ENCODE results near the gene WBP1L.
"Not testable (repeated sequence)": the region's sequence is repeated elsewhere in the genome, so short reads cannot be mapped to it uniquely, and the experiment has no call there.

WBP1L gene

GRCh38 chr10:102813734-102814452, 70.1 kb downstream of the WBP1L start:
- no peak overlapping the region for H3K4me3 ChIP-seq (ENCODE audit: low read length)
- no peak for TF ChIP-seq ZNF274 (IDR thresholded peaks at IDR 0.05; ENCODE audit: low read depth, low read length)

DNA sequence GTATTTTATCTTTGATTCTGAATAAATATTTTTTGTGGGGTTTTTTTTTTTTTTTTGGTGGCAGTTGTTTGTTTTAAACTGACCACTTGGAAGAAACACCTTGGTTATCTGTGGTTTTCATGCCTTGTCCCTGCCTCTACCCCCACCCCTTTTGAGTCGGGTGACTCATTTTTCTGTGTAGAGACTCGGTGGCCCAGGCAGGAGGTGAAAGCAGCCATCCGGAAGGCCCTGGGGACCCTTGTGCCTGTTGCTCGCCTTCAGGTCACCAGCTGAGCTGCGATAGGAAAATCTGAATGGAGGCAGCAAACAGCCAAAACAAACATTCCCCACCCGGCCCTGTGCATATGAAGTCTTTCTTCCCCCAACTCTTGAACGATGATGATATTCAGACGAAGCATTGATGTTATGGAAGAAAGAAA, 70.7 kb downstream of the WBP1L start:
- no peak overlapping the region for H3K4me3 ChIP-seq (ENCODE audit: low read length)
- no peak for TF ChIP-seq ZNF274 (IDR thresholded peaks at IDR 0.05; ENCODE audit: low read depth, low read length)

DNA sequence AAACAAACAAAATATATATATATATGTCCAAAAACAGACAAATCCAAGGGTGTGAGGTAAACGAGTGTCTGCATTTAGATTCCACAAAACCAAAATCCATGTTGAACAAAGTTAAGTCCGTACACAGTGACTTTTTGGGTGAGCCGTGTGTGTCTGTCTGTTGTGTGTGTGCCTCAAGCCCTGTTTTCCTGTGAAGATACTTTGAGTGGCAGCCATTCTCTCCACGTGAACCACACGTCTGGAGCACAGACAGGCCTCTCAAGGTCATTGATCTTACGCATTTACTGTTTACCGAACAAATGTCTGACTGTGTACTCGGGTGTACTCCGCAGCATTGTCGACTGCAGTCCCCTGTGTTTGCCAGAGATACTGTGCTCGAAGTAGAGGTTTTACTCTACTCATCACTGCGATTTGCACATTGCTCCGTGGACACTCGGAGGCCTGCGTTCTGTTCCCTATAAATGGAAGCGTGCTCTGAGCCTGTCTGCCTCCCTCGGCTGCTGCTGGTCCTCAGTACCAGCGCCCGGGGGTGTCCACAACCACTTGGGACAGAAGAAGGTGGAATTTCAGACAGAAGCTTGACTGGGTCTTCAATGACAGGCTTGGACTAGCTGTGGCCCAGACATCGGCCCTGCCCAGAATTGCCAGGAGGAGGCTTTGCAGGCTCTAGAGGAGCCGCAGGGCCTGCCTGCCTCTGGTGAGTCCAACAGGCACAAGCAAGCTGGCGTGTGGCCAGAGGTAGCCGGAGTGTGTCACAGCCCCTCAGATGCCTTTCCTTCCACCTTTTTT, 71.3 kb downstream of the WBP1L start:
- no peak overlapping the region for H3K4me3 ChIP-seq (ENCODE audit: low read length)
- no peak for TF ChIP-seq ZNF274 (IDR thresholded peaks at IDR 0.05; ENCODE audit: low read depth, low read length)

DNA sequence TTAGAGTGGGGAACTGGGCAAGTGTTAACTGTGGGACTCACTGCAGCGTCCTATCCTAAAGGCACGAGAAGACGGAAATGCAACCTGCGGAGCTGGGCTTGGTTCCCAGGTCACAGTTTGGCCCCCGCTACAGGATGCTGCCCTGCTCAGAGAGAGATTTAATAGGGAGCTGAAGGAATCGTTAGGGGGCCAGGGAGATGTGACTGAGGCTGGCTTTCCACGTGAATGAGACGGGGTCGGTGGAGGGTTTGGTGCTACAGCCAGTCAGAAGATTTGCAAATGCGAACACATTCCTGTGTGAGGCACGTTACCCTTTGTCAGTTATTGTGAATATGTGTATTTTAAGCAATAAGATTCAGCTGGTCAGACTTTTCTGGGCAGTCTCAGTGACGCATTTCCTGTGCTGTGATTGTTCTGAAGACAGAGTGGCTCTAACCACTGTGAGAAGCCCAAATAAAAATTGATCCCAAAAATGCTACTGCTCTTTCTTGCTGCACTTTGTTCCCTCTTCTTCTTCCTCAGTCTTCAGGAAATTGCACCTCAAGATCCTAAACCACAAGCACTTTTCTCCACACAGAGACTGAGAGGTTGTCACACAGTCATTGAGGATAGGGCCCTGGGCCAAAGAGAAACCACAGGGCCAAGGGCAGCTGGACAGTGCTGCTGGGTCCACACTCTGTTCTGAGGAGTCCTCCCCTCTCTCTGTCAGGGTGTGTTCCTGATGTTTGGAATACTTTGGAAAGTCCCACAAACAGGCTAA, 72.2 kb downstream of the WBP1L start:
- no peak for TF ChIP-seq ZNF274 (IDR thresholded peaks at IDR 0.05; ENCODE audit: low read depth, low read length)
- H3K4me3 ChIP-seq (ENCODE audit: low read length) = no peak overlapping the region

GRCh38 chr10:102817175-102817574, 73.4 kb downstream of the WBP1L start:
- H3K4me3 ChIP-seq (ENCODE audit: low read length) = no peak overlapping the region
- no peak for TF ChIP-seq ZNF274 (IDR thresholded peaks at IDR 0.05; ENCODE audit: low read depth, low read length)

DNA sequence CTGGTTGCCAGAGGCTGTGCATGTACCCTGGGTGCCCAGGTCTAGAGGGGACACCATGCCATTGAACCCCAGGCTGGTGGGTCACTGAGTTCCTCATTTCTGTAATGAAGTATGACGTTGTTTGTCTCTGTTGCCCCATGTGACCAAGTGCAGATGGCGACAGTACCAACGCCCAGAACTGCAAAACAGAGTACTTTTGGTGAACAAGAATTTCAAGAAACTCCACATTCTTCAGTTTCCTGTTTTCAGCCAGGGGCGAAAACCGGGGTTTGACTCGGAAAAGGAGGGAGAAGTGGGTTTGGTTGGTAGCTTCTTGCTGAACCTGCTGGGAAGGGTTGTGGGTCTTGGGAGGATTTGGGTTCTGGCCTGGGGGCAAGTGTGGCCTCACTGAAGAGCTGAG, 75.3 kb downstream of the WBP1L start:
- TF ChIP-seq ZNF274 (IDR thresholded peaks at IDR 0.05; ENCODE audit: low read depth, low read length) = no peak
- no peak overlapping the region for H3K4me3 ChIP-seq (ENCODE audit: low read length)

DNA sequence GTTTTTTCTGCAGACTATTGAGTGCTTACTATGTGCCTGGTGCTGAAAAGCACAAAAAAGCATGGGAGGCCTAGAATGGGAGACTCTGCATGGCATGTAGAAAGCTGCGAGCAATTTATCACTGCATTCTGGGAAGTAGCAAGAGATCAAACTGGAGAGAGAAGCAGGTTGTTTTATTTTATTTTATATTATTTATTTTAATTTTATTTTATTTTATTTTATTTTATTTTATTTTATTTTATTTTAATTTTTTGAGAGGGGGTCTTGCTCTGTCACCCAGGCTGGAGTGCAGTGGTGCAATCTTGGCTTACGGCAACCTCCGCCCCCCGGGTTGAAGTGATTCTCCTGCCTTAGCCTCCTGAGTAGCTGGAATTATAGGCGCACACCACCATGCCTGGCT, 76.3 kb downstream of the WBP1L start:
- H3K4me3 ChIP-seq (ENCODE audit: low read length) = not testable (repeated sequence)

DNA sequence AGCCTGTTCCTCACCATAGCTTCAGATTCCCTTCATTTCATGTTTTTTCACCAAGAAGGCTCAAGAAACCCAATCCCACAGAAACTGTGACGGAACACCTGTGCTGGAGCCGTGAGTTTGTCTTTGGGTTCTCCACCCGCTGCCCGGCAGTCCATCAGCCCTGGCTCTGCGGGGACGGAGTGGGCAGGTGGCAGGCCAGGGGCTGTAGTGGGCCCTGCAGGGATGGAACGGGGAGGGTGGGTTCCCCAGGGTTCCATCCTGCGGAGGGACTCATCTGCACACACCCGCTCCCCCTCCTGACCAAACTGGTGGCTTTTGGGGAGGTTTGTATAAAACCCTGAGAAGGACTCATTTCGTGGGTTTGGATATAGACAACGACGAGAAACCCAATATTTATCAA, 78.5 kb downstream of the WBP1L start:
- no peak for TF ChIP-seq ZNF274 (IDR thresholded peaks at IDR 0.05; ENCODE audit: low read depth, low read length)
- H3K4me3 ChIP-seq (ENCODE audit: low read length) = no peak overlapping the region

GRCh38 chr10:102824664-102825063, 80.9 kb downstream of the WBP1L start:
- no peak overlapping the region for H3K4me3 ChIP-seq (ENCODE audit: low read length)
- TF ChIP-seq ZNF274 (IDR thresholded peaks at IDR 0.05; ENCODE audit: low read depth, low read length) = no peak

DNA sequence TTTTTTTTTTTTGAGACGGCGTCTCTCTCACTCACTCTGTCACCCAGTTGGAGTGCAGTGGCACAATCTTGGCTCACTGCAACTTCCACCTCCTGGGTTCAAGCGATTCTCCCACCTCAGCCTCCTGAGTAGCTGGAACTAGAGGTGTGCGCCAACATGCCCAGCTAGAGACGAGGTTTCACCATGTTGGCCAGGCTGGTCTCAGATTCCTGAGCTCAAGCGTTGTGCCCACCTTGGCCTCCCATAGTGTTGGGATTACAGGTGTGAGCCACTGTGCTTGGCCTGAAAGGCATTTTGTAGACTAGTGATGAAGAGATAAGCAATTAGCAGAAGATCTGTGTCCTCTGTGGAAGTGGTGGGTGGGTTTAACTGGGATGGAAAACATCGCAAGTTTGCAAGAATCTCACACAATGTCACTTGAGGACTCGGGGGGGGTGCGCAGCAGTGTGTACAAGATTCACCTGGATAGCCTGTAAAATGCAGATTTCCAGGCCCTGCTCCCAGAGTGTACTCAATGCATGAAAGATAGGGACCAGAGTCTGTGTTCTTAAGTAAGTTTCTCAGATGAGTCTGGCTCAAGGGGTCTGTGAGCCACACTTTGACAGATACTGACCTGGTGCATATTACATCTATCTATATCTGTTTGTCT, 82.5 kb downstream of the WBP1L start:
- no peak overlapping the region for H3K4me3 ChIP-seq (ENCODE audit: low read length)
- TF ChIP-seq ZNF274 (IDR thresholded peaks at IDR 0.05; ENCODE audit: low read depth, low read length) = no peak

- no peak overlapping the region for H3K4me3 ChIP-seq (ENCODE audit: low read length)
- no peak for TF ChIP-seq ZNF274 (IDR thresholded peaks at IDR 0.05; ENCODE audit: low read depth, low read length)
Measured at GRCh38 chr10:102827597-102827975, 83.8 kb downstream of the WBP1L start.

GRCh38 chr10:102831322-102832071, 87.7 kb downstream of the WBP1L start:
- no peak overlapping the region for H3K4me3 ChIP-seq (ENCODE audit: low read length)
- no peak for TF ChIP-seq ZNF274 (IDR thresholded peaks at IDR 0.05; ENCODE audit: low read depth, low read length)

DNA sequence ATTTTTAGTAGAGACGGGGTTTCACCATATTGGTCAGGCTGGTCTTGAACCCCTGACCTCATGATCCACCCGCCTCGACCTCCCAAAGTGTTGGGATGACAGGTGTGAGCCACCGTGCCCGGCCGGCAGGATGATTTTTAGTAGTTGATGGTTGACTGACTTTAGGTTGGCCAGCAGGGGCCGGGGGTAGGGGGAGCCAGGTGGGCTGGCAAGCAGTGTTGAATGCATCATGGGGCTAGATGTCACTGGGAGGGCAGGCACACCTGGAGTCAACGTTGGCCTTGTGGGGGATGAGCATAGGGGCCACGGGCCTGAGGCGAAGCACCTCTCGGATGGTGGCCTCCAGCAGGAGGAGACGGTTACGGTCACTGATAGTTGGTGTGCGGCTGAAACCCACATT, 88.5 kb downstream of the WBP1L start:
- H3K4me3 ChIP-seq (ENCODE audit: low read length) = no peak overlapping the region
- TF ChIP-seq ZNF274 (IDR thresholded peaks at IDR 0.05; ENCODE audit: low read depth, low read length) = no peak

DNA sequence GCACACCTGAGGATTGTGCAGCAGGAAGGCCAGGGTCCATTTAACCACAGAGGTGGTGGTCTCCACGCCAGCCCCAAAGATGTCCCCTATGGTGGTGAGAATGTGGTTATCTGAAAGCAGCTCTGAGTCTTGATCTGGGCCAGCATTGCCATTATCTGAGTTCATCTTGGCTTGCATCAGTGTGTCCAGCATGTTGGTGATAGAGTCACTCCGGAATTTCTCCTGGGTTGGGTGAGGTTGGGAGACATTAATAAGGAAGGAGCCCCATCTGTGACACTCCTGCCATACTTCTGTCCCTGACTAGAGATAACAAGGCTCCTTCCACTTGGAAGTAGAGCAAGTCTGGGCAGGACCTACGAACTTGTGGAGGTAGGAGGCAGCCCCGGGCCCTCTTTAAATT, 89.2 kb downstream of the WBP1L start:
- H3K4me3 ChIP-seq (ENCODE audit: low read length) = no peak overlapping the region
- no peak for TF ChIP-seq ZNF274 (IDR thresholded peaks at IDR 0.05; ENCODE audit: low read depth, low read length)
